SW 1271 (cell line): ENCODE measurements around the gene BMS1.
"Not testable (repeated sequence)": the region's sequence is repeated elsewhere in the genome, so short reads cannot be mapped to it uniquely, and the experiment has no call there.

Experiments
- DNase-seq, 2 experiments: peaks; one replicate each; lab custom pipeline; 2025; lab: John Stamatoyannopoulos, UW

Gene BMS1

DNA sequence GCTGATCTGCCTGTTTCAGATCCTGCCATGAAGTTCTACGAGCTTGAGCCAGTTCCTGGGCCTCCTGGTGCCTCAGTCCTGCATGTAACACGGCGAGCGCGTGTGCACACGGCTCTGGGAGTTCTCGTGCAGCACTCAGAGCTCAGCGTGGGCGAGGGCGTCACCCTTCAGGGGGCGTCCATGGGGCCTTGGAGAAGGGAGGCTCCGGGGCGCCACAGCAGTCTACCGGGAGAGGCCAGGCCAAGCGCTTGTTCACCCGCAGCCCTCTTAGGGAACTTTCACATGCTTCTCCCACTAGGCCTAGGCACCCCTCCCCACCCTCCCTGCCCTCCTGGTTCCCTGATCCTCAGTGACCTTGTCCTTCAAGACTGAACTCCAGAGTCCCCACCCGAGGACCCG, 83.1 kb downstream of the BMS1 start:
- no peak for DNase-seq

DNA sequence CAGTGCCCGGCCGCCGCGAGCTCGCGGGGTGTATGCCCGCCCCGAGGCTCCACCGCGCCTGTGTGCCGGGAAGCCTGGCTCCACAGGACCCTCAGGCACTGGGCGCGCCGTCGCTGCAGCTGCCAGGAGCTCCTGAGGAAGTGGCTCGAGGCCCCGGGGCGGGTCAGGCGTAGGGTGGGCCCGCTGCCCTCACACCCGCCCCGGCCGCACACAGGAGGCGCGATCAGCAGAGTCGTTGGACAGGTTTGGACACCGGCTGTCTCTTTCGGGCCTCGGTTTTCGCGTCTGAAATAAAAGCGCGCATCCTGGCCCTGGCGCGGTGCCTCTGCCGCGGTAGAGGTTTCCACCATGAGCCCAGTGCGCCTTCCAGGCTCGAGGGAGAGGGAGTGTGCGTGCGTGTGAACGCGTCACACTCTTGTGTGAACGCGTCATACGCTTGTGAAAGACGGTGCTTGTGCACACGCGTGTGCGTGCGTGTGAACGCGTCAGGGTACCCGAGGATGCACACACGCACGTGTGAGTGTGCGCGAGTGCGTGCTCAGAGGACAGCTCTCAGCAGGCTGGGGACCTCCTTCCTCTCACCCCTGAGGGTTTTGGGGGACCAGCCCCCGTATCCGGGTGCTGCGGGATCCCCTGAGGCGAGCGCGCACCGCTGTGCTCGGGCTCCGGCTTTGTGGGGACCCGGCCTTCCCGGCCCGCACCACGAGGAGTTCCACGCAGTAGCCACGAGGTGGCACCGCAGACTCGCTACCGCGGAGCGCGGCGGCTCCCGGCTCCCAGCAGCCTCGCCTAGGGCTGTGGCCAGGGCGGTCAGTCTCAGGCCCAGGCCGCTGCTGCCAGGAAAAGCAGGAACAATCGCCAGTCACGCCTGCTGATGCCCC, 83.8 kb downstream of the BMS1 start:
- peak; percentile 10 for DNase-seq

DNA sequence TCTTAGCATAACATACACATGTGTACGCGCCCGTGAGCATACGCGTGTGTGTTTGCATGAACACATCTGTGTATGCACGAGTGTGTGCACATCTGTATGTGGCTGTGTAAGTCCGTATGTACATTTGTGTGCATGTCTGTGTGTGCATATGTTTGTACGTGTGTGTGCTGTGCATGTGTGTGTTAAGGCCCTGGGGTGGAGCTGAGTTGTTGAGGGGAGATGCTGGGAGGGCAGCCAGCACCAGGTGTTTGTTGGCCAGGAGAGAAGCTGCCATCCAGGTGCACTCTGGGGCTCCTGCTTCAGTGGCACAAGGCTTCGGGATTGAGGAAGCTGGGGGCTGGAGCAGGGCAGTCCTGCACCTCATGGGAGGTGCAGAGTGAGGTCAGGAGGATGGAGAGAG, 85.0 kb downstream of the BMS1 start:
- DNase-seq, result no peak

DNA sequence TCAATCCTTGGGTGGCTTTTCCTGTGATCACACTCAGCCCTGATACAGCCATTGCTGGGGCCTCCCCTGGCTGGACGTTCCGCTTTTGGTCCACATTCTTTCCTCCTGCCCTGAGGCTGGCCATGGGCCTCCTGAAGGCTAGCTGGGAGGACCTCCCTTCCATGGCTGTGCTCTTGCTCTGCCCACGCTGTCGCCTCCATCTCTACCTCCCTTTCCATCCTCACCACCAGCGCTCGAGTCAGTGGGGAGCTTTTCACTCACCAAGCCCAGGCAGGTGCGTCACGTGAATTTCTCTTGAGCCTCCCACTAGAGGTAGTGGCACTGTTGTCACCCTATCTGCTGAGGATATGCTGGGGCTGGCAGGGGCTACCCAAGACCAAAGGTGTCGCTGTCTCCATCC, 85.9 kb downstream of the BMS1 start:
- DNase-seq, result no peak

DNA sequence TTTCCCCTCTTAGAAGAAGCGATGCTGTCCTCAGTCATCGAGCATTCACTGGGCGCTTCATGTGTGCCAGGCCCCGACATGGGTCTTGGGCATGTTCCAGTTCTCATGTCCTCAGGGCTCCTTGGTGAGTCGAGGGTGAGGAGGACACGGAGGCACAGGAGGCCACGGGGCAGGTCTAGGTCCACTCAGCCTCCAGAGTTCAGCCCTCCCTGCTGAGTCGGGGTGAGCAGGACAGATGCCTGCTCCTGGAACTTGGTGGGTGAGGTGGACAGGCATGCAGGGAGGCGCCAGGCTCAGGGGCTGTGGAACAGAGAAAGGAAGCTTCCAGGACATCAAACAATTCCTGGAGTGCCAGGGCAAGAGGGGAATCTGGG, 87.4 kb downstream of the BMS1 start:
- DNase-seq, result no peak

DNA sequence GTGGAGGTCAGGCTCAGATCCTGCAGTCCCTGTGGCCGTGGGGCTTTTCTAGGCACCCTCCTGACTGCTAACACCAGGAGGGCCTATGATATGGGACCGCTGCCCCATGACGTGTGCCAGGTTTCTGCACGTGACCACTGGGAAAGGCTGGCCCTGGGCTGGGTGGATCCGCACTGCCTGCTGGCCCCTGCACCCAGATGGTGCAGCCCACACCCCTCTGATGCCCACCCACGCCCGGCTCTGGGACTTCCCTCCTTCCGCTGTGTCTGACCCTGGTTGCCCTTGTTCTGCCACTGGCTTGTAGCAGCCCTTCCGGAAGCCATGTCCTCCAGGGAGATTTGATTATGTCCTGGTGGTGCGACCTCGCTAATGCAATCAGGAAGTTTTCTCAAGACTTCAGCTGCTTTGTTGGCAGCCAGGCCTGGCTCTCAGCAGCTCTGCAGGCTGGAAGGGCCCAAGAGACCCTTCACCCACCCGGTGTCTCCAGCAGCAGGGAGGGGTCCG, 88.6 kb downstream of the BMS1 start:
- not testable (repeated sequence) for DNase-seq

DNA sequence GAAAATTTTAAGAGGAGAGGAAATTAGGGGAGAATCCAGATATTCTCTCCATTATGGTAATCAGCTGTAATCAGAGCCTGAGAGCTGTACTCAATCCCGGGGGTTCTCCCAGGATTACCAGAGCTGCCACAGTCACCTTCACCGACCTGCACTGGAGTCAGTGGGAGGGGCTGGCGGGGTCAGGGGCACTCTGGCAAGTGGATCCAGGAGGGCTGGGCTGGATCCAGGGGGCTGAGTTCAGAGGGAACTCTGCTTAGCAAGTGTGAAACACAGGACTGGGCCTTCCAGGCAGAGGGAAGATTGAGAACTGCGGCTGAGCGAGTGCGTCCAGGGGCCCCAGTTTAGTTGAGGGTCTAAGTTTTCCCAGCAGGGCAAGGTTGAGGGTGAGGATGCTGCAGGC, 89.2 kb downstream of the BMS1 start:
- no peak for DNase-seq

DNA sequence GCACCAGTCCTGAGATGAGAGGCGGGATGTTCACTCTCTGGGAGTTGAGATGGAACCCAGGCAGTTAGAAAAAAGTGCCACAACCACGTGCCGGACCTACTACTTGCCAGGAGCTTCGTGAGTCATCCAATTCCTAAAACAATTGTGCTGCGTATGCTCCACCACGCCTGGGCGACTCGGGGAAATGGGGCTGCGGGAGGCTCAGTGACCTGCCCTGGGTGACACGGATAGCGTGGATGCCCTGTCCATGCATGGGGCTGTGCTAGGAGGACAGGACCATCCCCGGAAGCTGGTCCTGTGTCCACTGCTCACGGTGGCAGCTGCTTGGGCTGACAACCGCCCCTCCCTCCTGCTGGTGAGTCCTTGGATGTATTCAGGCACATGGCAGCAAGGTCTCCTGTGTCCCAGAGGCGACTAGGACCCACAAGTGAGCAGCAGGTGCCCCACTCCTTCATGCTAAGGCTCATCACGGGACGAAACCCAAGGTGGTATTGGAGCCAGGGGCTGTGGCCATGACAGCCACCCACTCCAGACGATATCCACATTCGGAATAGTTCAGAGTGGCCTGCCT, 90.4 kb downstream of the BMS1 start:
- DNase-seq, result no peak

DNA sequence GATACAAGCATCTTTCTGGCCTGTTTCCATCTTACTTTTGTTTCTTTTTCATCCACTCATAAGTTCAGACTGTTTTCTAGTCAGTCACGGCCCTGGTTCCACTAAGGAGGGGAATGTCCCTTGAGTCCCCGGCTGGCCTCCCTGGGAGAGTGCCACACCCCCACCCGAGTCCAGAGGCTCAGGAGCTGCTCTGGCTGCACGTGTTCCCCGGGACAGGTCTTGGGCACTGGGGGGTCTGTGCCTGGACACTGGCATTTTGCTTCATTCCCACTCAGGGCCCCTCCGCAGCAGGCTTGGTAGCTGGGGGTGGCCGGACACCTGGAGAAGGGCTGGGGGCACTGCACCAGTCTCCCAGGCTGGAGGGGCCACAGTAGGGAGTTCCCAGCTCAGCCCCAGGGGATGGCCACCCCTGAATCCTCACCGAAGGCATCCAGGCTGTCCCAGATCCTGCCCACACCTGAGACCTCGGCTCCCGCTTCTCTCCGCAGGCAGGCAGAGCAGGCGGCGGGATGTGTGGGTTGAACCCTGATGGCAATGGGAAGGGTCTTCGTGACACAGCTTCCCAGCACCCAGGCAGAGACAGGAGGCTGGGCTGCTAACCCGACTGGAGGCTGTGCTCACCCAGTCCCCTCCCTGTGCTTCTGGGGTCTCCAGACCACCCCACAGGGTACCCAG, 92.3 kb downstream of the BMS1 start:
- DNase-seq, result no peak

DNA sequence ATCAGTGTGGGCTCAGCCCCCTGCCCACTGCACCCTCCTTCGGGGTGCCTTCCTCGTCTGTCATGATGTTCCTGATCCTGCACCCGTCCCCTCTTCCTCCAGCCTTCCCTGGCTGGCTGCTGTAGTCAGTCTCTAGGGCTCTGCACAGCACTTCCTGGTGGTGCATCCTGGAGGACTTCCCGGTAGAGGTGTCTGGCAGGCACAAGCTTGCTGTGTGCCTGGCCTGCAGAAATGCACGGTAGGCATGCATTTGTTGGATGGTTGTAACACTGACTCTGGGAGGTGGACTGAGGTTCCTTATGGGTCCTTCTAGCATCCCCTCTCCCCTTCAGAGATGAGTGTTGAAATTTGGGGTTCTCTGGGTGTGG, 92.8 kb downstream of the BMS1 start:
- DNase-seq, result no peak

DNA sequence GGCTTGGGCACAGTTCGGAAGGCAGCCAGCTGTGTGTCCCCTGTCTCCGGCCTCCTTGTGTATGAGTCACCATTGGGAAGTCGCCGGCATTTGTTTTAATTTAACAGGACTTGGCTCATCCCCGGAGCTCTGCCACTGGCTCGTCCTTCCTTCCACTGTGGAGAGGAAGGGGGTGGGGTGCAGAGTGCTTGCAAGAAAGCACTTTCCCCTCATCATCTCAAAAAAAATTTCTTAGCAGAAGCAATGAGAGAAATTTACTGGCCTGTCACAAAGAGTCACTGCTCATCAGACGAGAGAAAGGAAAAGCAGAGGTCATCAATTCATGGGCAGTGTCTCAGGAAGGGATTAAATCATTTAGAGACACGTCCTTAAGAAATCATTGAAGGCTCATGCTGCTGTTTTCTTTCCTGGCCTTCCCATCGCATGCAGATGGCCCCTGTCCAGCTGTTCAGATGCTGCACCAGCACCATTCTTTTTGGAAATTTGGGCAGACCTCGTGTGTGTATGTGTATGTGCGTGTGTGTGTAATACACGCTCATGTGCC, 93.3 kb downstream of the BMS1 start:
- no peak for DNase-seq

DNA sequence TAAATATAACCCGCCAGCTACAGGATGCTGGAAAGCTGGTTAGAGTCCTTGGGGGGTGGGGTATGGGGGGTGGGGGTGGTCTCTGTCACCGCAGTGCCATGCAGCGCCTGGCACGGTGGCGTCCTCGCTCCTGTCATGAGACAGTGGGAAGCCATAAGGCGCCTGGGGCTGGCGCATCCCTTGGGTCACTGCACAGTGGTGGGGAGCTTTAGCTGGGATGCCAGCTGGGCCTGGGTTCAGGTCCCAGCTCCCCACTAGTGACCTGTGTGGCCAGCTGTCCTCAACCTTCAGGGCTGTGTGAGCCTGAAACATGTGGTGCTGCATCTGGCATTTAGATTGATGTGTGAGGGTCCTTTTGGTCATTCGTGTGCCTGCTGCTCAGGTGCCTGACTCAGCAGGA, 93.9 kb downstream of the BMS1 start:
- DNase-seq, result no peak

DNA sequence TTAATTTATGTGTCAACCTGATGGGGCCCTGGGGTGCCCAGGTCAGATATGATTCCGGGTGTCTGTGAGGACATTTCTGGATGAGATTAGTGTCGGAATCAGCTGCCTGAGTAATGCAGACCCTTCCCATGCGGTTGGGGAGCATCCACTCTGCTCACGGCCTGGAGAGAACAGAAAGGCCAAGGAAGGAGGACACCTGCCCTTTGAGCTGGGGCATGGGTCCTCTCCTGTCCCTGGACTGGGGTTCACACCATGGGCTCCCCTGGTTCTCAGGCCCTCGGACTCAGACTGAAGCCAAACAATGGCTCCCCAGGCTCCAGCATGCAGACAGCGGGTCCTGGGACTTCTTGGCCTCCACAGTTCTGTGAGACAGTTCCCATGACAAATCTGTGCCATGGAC, 94.3 kb downstream of the BMS1 start:
- DNase-seq, result no peak

DNA sequence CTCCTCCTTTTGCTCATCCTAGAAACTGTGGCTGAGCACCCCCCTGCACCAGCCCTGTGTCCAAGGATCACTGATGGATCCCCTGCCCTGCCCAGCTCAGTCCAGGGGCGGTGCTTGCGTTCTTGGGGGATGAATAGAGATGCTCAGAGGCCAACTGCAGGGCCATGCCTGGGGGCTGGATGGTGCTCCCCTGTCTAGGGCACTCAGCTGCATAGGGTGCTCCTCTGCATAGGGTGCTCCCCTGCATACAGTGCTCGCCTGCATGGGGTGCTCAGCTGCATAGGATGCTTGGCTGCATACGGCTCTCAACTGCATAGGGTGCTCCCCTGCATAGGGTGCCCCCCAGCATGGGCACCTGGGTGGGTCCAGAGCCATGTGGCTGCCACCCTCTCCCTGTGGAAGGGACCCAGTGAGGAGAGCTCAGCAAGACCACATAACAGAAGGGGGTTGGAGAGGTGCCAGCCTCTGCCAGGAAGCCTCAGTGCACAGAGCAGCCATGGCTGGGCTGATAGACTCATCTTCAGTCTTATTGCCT, 95.0 kb downstream of the BMS1 start:
- DNase-seq, result no peak

DNA sequence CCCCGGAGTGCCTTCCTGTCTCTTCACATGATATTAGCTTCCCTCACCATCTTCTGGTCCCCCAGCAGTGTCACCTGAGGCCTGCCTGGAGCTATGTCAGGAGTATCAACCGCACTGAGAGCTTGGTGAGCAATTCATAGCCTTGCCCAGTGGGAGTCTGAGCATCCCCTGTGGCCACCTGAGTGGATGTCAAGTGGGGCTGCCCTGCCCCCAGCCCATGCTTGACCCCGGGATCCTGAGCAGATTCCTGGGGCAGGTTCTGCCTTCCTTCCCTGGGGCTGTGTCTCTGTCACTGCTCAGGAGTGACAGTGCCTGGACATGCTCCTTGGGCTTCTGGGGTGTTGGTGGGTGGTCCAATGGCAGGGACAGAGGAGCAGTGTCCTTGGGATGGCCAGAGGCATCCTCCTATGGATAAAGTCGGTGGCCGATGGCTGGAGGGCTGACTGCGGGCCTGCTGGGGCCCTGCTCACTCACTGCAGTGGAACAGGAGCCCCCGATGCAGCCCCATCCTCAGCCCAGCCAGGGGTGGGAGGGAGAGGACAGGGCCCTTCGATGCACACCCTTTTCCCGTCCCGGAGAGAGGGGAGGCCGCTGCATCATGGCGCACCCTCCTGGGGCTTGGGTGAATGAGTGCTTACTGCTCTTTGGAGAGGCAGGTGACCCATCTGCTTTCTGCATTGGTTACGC, 95.7 kb downstream of the BMS1 start:
- no peak for DNase-seq

DNA sequence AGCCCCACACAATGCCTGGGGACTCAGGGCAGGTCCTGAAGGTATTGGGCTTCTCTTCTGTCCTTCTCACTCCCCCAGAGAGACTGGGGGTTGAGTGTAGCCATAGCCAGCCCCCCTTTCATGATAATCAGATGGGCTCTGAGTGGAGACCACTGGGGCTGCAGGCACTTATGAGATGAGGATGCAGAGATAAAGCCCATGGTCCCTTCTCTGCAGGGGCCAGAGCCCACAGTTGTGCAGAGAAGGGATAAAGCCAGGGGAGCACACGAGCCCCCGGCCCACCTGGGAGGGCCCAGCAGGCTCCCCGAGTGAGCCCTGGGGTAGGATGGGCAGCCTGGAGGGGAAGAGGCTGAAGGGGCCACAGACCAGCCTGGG, 96.2 kb downstream of the BMS1 start:
- no peak for DNase-seq

DNA sequence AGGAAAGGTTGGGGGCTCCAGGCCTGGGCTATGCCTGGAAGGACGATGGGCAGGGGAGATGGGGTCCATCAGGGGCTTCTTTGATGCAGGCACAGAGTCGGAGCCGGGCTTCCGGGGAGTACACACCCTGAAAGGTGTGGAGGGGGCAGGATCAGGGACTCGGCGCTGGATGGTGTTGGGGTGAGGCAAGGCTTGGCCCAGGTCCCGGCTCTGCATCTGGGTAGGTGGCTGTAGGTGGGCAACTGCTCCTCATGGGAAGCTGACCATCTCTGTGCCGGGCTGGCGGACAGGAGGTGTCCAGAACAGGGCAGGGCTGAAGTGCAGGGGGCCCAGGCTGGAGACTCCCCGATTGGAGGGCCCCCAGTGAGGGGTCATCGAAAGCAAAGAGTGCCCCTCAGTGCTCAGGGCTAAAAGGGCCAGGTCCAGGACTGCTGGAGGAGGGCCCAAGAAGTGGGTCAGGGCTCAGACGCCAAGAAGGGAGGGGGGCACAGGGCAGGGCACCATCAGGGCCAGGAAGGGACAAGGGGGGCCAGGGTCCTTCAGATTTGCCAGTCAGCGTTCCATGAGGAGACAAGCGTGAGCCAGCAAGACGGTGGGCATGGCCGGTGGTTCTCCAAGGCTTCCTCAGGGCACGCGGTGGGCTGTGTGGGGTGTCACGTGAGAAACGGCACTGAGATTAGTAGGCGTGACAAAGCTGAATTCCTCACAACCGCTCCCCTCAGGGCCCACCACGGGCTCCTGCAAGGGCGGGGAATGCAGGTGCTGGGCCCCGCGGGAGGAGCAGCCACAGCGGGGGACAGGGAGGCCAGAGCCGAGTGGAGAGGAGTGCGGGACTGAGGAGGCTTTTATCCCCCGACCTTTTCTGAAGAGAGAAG, 97.0 kb downstream of the BMS1 start:
- DNase-seq, result no peak

DNA sequence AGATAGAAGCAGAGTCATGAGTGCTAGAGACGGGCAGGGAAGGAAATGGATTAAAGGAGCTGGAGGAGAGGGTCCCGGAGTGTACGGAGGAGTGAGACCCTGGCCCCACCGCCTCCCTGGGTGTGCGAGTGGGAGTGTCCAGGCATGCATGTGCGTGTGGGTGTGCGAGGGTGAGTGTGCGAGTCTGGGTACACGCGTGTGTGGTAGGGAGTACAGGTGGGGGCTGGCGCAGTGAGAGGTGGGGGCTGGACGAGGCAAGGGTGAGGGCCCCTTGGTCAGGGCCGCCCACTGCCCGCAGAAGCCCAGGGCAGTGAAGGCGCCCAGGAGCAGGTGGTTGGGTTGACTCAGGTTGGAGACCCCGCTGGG, 97.6 kb downstream of the BMS1 start:
- DNase-seq, result no peak

DNA sequence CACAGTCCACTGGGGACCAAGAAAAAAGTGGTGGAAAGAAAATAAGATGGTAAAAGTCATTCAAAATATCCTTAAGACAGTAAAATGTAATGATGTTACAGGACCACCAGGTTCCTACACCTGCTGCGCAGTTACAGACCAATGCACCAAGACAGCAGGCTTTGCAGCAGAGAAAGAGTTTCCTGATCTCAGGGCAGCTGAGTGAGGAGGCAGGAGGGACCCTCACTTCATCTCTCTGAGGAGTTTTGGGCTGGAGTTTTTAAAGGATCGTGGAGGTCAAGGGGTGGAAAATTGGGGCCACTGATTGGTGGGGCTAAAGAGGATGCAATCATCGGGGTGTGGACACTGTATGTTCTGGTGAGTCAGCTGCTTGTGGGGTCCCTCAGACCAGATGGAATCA, 100.0 kb downstream of the BMS1 start:
- no peak for DNase-seq
